Heart left ventricle (tissue), 16 donors: ENCODE measurements around the gene FNDC3B. TPM values are rescaled to one million over a fixed set of nuclear protein-coding genes. Genes with fewer than 3 reads are reported as not detected.

Source experiments
- ATAC-seq, 4 donors: fragments of 200-7000 bp; cut with Tn5 transposase; one replicate each; pipeline ENCODE4 v1.9.1; 2020 to 2022; ENCODE audit warnings: moderate library complexity in 4 of 4, mild to moderate bottlenecking in 3 of 4, moderate number of reproducible peaks in 1 of 4
- DNase-seq, 5 donors: peaks; one replicate each; pipeline ENCODE4 v3.0.0-alpha.2; 2020
- H3K27ac ChIP-seq, 12 donors: fragments of 200-600 bp; sonication (generic) in 4 of 12; one replicate each; pipeline versions ENCODE4 v1.5.0 to v1.8.0; 2016 to 2022; ENCODE audit warnings: mild to moderate bottlenecking in 2 of 12
- H3K27me3 ChIP-seq, 9 donors: fragments of 200-600 bp; sonication (generic) in 2 of 9; one replicate each; pipeline versions ENCODE4 v1.5.1 to v1.8.0; 2016 to 2022; ENCODE audit warnings: mild to moderate bottlenecking in 3 of 9
- H3K36me3 ChIP-seq, 9 donors: fragments of 200-600 bp; sonication (generic) in 2 of 9; one replicate each; pipeline versions ENCODE4 v1.5.0 to v1.8.0; 2018 to 2022; ENCODE audit warnings: mild to moderate bottlenecking in 2 of 9
- H3K4me1 ChIP-seq, 12 donors: fragments of 200-600 bp; sonication (generic) in 4 of 12; one replicate each; pipeline versions ENCODE4 v1.5.0 to v1.8.0; 2016 to 2022; ENCODE audit warnings: mild to moderate bottlenecking in 3 of 12
- H3K4me3 ChIP-seq, 12 donors: fragments of 200-600 bp; sonication (generic) in 4 of 12; one replicate each; pipeline versions ENCODE4 v1.5.0 to v1.8.0; 2017 to 2022; ENCODE audit warnings: mild to moderate bottlenecking in 9 of 12, moderate library complexity in 4 of 12
- H3K9me3 ChIP-seq, 12 donors: fragments of 200-600 bp; sonication (generic) in 4 of 12; one replicate each; pipeline versions ENCODE4 v1.5.0 to v1.8.0; 2016 to 2022; ENCODE audit warnings: mild to moderate bottlenecking in 1 of 12
- POLR2A ChIP-seq, 2 donors: fragments of 450-650 bp; IDR thresholded peaks; one replicate each; pipeline ENCODE4 v1.6.1; 2017; ENCODE audit warnings: antibody characterized with exemption in 2 of 2, mild to moderate bottlenecking in 2 of 2, moderate library complexity in 2 of 2
- WGBS, 4 donors: extraction: QIAGEN DNeasy Blood & Tissue Kit in 2 of 4; methylation state at CpG; one replicate each; pipeline versions ENCODE4 v1.1.5 to v1.1.7; 2013 to 2018; 5-methylcytosine and 5-hydroxymethylcytosine counted together
- intact Hi-C, 10 donors: fragments of 100-400 bp; cut with DNase I; formaldehyde crosslinking; loops; one replicate each; pipeline versions ENCODE4 v1.11.1 to v1.14.2; 2022
- polyA plus RNA-seq, 2 donors: library from polyadenylated mRNA; stranded (reverse); fragments of 200-250 nt; gene quantifications; one replicate each; pipeline ENCODE4 v1.2.3, GENCODE V29; 2013
- total RNA-seq, 9 donors: library from RNA; depleted of rRNA in 2 of 9; stranded (reverse); fragments of >200 nt in 2 of 9; fragmentation: NEBNext Ultra II Directional in 3 of 9; extraction: Animal tissue kit (Norgen Biotek cat#: 25700) in 3 of 9; gene quantifications; one replicate each; pipeline versions ENCODE4 v1.1.0 to v1.2.4, GENCODE V29; 2016 to 2023
- TF ChIP-seq, protein P1 (sequence below), 12 donors: fragments of 200-600 bp; sonication (generic) in 4 of 12; IDR thresholded peaks; one replicate each; pipeline versions ENCODE4 v1.5.0 to v1.8.0; 2018 to 2022; ENCODE audit warnings: antibody characterized with exemption in 12 of 12, mild to moderate bottlenecking in 5 of 12
- donor health status: ischemic (EF 13 %, LVEDD 7.1; RV severe dilation, severe dysfunction).
- donor health status: healthy with polysubstance abuse.
- donor health status: DM: no; HTN: yes; CAD: no.
- donor health status: DM: no; HTN: no; CAD: no.
- donor health status: ischemic (EF 25% LVEDD 6.9; RV normal size, moderate dysfunction).
- donor health status: ischemic (EF 25% LVEDD 5.7; RV mildly dilated, moderate dysfunction).
- donor health status: healthy.
- donor health status: DM: yes; HTN: yes; CAD: no.
- donor health status: ischemic (EF 35%, LVEDD 5.7; RV mildly dilated, moderate dysfunction).
- donor health status: nonischemic (EF 11% LVEDD 7.7; RV severe dilation, severe dysfunction).
- donor health status: DM: yes; HTN: yes; CAD: no.
- donor health status: PGD.
- donor health status: ischemic (EF 29% LVEDD 5.4; RV normal size, mild dysfunction).
- donor health status: nonischemic (EF 23%, LVEDD 6.1; RV moderate dilation, normal function).

FNDC3B gene
- total and polyA plus RNA-seq, 11 donors: 9.4 to 113 (median 68.2) TPM

DNA sequence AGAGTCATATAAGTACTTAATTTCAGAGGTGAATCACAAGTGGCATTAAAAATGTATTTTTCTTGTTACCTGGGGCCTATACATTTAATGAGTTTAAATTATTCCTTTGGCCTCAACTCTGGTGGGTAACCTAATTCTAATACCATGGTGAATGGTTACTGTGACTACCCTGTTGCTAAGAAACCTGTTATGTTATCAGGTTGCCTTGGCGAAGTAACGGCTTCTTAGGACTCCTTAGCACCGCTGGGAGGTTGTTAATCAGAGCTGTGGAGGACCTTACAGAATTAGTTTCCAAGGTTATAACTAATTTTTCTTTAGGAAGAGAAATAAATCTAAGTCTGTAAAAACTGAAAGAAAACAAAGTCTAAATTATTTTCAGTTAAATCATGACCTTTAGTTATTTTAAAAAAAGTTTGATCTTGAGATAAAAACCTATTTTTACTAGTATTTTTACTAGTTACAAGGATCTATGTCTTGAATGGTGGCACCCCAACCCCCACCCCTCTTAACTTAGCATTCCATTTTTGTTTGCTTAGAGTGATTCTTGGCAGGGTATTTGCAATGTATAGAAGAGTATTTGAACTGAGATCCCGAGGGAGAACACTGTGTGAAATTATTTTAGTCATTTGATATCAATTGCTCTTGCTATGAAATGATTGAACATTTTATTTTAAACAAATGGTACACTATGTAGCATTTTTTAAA lies 155.5 kb downstream of the FNDC3B start:
- intact Hi-C loops: no loop called here
- peaks cover 0 to 35% (median 12%) of the 10 kb centered on the region in 12 donors for H3K4me1 ChIP-seq
- peaks cover 0 to 7% (median 0%) of the 10 kb centered on the region in 9 donors for H3K36me3 ChIP-seq
- no peaks in the 10 kb centered on the region for H3K27me3 ChIP-seq
- H3K4me3 ChIP-seq: no peak overlapping the region
- peak overlapping the region in 1 of 12 donors; percentile 8 for H3K27ac ChIP-seq
- no peaks in the 10 kb centered on the region for H3K9me3 ChIP-seq
- DNase-seq (no peak), ATAC-seq (peak; percentile 30 to 70 (median 58))
- WGBS, 4 donors: 42 to 46% (median 44%) methylated on average over 4 of the region's 4 CpGs
- no peak for TF ChIP-seq POLR2A (IDR thresholded peaks at IDR 0.05)
- TF ChIP-seq, protein P1, sequence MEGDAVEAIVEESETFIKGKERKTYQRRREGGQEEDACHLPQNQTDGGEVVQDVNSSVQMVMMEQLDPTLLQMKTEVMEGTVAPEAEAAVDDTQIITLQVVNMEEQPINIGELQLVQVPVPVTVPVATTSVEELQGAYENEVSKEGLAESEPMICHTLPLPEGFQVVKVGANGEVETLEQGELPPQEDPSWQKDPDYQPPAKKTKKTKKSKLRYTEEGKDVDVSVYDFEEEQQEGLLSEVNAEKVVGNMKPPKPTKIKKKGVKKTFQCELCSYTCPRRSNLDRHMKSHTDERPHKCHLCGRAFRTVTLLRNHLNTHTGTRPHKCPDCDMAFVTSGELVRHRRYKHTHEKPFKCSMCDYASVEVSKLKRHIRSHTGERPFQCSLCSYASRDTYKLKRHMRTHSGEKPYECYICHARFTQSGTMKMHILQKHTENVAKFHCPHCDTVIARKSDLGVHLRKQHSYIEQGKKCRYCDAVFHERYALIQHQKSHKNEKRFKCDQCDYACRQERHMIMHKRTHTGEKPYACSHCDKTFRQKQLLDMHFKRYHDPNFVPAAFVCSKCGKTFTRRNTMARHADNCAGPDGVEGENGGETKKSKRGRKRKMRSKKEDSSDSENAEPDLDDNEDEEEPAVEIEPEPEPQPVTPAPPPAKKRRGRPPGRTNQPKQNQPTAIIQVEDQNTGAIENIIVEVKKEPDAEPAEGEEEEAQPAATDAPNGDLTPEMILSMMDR (IDR thresholded peaks at IDR 0.05): no peak

DNA sequence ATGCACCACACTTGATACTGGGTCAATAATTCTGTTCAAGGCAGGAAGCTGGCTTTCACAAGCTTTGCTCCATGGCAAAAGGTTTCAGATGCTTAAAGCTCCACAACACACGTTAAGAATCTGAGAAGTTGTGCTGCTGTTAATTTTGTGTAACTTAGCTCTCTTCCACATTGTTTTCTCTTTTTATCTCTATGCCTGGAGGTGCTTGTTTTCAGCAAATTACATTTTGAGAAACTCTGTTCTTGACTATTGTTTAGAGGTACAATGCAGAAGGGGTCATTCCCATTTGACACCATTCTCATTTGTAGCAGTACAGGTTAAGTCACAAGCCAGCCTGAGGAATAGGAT lies 156.0 kb downstream of the FNDC3B start:
- H3K27ac ChIP-seq: peak overlapping the region in 1 of 12 donors; percentile 8
- H3K4me1 ChIP-seq: peaks cover 0 to 39% (median 17%) of the 10 kb centered on the region in 12 donors
- intact Hi-C loops: no loop called here

DNA sequence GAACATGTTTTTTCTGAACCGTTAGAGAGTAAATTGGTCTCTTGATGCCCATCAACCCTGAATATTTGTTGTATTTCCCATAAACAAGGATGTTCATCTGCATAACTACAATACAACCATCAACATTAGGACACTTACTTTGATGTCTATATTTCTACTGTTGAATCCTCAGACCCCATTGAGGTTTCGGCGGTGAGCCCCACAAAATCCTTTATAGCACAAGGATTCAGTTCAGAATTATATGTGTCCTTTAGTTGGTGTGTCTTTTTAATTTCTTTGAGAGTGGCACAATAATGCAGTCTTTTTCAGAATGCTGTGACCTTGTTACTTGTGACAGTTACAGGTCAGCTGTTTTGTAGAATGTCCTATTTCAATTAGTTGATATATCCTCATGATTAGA lies 158.0 kb downstream of the FNDC3B start:
- no peaks in the 10 kb centered on the region for H3K9me3 ChIP-seq
- intact Hi-C loops: no loop called here
- H3K27me3 ChIP-seq: no peaks in the 10 kb centered on the region
- H3K27ac ChIP-seq: no peak overlapping the region
- ATAC-seq (no peak), DNase-seq (no peak)
- peaks cover 5 to 56% (median 33%) of the 10 kb centered on the region in 12 donors for H3K4me1 ChIP-seq
- WGBS, 4 donors: 89 to 95% (median 92%) methylated on average over 3 of the region's 3 CpGs
- no peaks in the 10 kb centered on the region for H3K36me3 ChIP-seq
- H3K4me3 ChIP-seq: no peak overlapping the region
- TF ChIP-seq, protein P1 (IDR thresholded peaks at IDR 0.05): no peak
- no peak for TF ChIP-seq POLR2A (IDR thresholded peaks at IDR 0.05)

More for the DNA sequence above, 156.0 kb downstream of the FNDC3B start:
- H3K9me3 ChIP-seq: no peaks in the 10 kb centered on the region
- DNase-seq (no peak), ATAC-seq (no peak)
- peaks cover 0 to 7% (median 0%) of the 10 kb centered on the region in 9 donors for H3K36me3 ChIP-seq
- H3K27me3 ChIP-seq: no peaks in the 10 kb centered on the region
- TF ChIP-seq POLR2A (IDR thresholded peaks at IDR 0.05): no peak
- TF ChIP-seq, protein P1 (IDR thresholded peaks at IDR 0.05): no peak
- no peak overlapping the region for H3K4me3 ChIP-seq
- 39 to 50% (median 44%) methylated on average over 1 of the region's 1 CpG for WGBS, 4 donors

DNA sequence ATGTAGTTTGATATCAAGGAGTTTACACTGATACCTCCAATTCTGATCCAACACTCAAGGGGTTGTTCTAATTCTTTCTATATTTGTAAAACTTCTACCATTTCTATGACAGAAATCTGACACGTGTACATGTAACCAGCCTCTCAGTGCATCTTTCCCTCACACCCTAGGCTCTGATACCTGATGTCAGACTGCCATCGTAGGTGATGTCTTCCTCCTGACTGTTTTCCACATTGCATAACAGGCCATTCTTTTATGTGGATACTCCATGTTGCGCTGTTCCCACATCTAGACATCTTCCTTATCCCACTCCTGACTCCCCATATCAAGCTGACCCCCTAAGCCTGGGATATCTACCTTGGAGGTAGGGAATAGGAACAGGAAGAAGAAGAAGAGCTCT lies 159.1 kb downstream of the FNDC3B start:
- DNase-seq: no peak
- intact Hi-C loops: no loop called here
- H3K27me3 ChIP-seq: no peaks in the 10 kb centered on the region
- no peak for ATAC-seq
- WGBS, 4 donors: 94 to 98% (median 98%) methylated on average over 3 of the region's 3 CpGs
- no peaks in the 10 kb centered on the region for H3K36me3 ChIP-seq
- no peak overlapping the region for H3K4me3 ChIP-seq
- no peaks in the 10 kb centered on the region for H3K9me3 ChIP-seq
- no peak overlapping the region for H3K27ac ChIP-seq
- peaks cover 5 to 66% (median 44%) of the 10 kb centered on the region in 12 donors for H3K4me1 ChIP-seq
- TF ChIP-seq POLR2A (IDR thresholded peaks at IDR 0.05): no peak
- TF ChIP-seq, protein P1 (IDR thresholded peaks at IDR 0.05): no peak
